Measurements from ENCODE around the gene CLCN4. TPM values are rescaled to one million over a fixed set of nuclear protein-coding genes. Genes with fewer than 3 reads are reported as not detected.
A peak's percentile ranks its signal among the peaks of the same experiment; 100 is the strongest.

The CLCN4 gene
- total RNA-seq, 8 experiments from 2014 or later: 1.6 to 28.2 (median 21.0) TPM

- Histone ChIP-seq H3K4me1 (replicated peaks in 1 of 2) (peaks cover 0 to 23% of the 10 kb centered on the region in 2 donors), H3K4me3 (no peak overlapping the region), H3K27ac (no peak overlapping the region)
- 85 to 100% (median 100%) methylated on average over 1 to 14 of the region's 15 CpGs; no CpG with 5 or more reads in 4 of the 10 experiments for WGBS, 10 experiments
- no peak for ATAC-seq (replicated peaks in 6 of 8)
- in situ Hi-C loops (cut with MboI; ENCODE audit: low pct_unique_long_range_greater_than_20kb in 2 of 9, low sequenced_read_pairs in 9 of 9, unreplicated experiment in 9 of 9): loop anchor here in 7 of 9 experiments (25.0 kb wide), 5 partner anchors 125 to 950 kb away; partner anchors contain the start of genes HCCS (in 3 of the 7) and MID1 (in 3 of the 7)
Measured at GRCh38 chrX:10187421-10187820, 30.6 kb downstream of the CLCN4 start.

- no peak overlapping the region for H3K27ac ChIP-seq
- H3K4me3 ChIP-seq: no peak overlapping the region
- in situ Hi-C loops (cut with MboI; ENCODE audit: low pct_unique_long_range_greater_than_20kb in 2 of 9, low sequenced_read_pairs in 9 of 9, unreplicated experiment in 9 of 9): loop anchor here in 7 of 9 experiments (25.0 kb wide), 5 partner anchors 123 to 948 kb away; partner anchors contain the start of genes HCCS (in 3 of the 7) and MID1 (in 3 of the 7)
- ATAC-seq (replicated peaks in 6 of 8): peak; percentile 74 to 98 (median 96)
- peaks cover 0 to 11% of the 10 kb centered on the region in 2 donors for H3K4me1 ChIP-seq (replicated peaks in 1 of 2)
- WGBS, 10 experiments: 0 to 40% (median 16%) methylated on average over 1 to 12 of the region's 16 CpGs; no CpG with 5 or more reads in 4 of the 10 experiments
Measured at GRCh38 chrX:10189317-10190268, 32.8 kb downstream of the CLCN4 start.

- in situ Hi-C loops (cut with MboI; ENCODE audit: low pct_unique_long_range_greater_than_20kb in 2 of 9, low sequenced_read_pairs in 9 of 9, unreplicated experiment in 9 of 9): loop anchor here in 7 of 9 experiments (25.0 kb wide), 5 partner anchors 122 to 947 kb away; partner anchors contain the start of genes HCCS (in 3 of the 7) and MID1 (in 3 of the 7)
- Histone ChIP-seq H3K4me3 (no peak overlapping the region), H3K4me1 (replicated peaks in 1 of 2) (peaks cover 0 to 10% of the 10 kb centered on the region in 2 donors), H3K27ac (no peak overlapping the region)
- WGBS, 10 experiments: 0 to 47% (median 0%) methylated on average over 1 to 2 of the region's 3 CpGs; no CpG with 5 or more reads in 5 of the 10 experiments
- peak in 4 of 8 experiments; percentile 33 to 81 (median 53) for ATAC-seq (replicated peaks in 6 of 8)
Measured at GRCh38 chrX:10190367-10190766, 33.6 kb downstream of the CLCN4 start.

- in situ Hi-C loops (cut with MboI; ENCODE audit: low pct_unique_long_range_greater_than_20kb in 2 of 9, low sequenced_read_pairs in 9 of 9, unreplicated experiment in 9 of 9): loop anchor here in 7 of 9 experiments (25.0 kb wide), 5 partner anchors 119 to 944 kb away; partner anchors contain the start of genes HCCS (in 3 of the 7) and MID1 (in 3 of the 7)
- Histone ChIP-seq H3K27ac (no peak overlapping the region), H3K4me1 (replicated peaks in 1 of 2) (peaks cover 12 to 18% of the 10 kb centered on the region in 2 donors), H3K4me3 (no peak overlapping the region)
- no peak for ATAC-seq (replicated peaks in 6 of 8)
Measured at GRCh38 chrX:10193587-10193986, 36.8 kb downstream of the CLCN4 start.

- WGBS, 10 experiments: 30 to 100% (median 93%) methylated on average over 2 to 4 of the region's 4 CpGs; no CpG with 5 or more reads in 3 of the 10 experiments
- in situ Hi-C loops (cut with MboI; ENCODE audit: low pct_unique_long_range_greater_than_20kb in 2 of 9, low sequenced_read_pairs in 9 of 9, unreplicated experiment in 9 of 9): loop anchor here in 7 of 9 experiments (25.0 kb wide), 5 partner anchors 117 to 942 kb away; partner anchors contain the start of genes HCCS (in 3 of the 7) and MID1 (in 3 of the 7)
- Histone ChIP-seq H3K4me1 (replicated peaks in 1 of 2) (peaks cover 10 to 15% of the 10 kb centered on the region in 2 donors), H3K4me3 (no peak overlapping the region), H3K27ac (no peak overlapping the region)
- ATAC-seq (replicated peaks in 6 of 8): no peak
Measured at GRCh38 chrX:10195425-10195824, 38.6 kb downstream of the CLCN4 start.

- no peak overlapping the region for H3K4me3 ChIP-seq
- ATAC-seq (replicated peaks in 6 of 8): no peak
- H3K27ac ChIP-seq: no peak overlapping the region
- in situ Hi-C loops (cut with MboI; ENCODE audit: low pct_unique_long_range_greater_than_20kb in 2 of 9, low sequenced_read_pairs in 9 of 9, unreplicated experiment in 9 of 9): loop anchor here in 7 of 9 experiments (25.0 kb wide), 5 partner anchors 116 to 941 kb away; partner anchors contain the start of genes HCCS (in 3 of the 7) and MID1 (in 3 of the 7)
- peaks cover 8 to 15% of the 10 kb centered on the region in 2 donors for H3K4me1 ChIP-seq (replicated peaks in 1 of 2)
Measured at GRCh38 chrX:10195947-10196346, 39.2 kb downstream of the CLCN4 start.

- in situ Hi-C loops (cut with MboI; ENCODE audit: low pct_unique_long_range_greater_than_20kb in 2 of 9, low sequenced_read_pairs in 9 of 9, unreplicated experiment in 9 of 9): loop anchor here in 7 of 9 experiments (25.0 kb wide), 5 partner anchors 115 to 940 kb away; partner anchors contain the start of genes HCCS (in 3 of the 7) and MID1 (in 3 of the 7)
- peak; percentile 72 to 97 (median 94) for ATAC-seq (replicated peaks in 6 of 8)
- H3K4me3 ChIP-seq: no peak overlapping the region
- H3K27ac ChIP-seq: peak overlapping the region in 1 of 2 donors; percentile 21
- peaks cover 8 to 15% of the 10 kb centered on the region in 2 donors for H3K4me1 ChIP-seq (replicated peaks in 1 of 2)
- WGBS, 10 experiments: 20 to 77% (median 52%) methylated on average over 1 to 14 of the region's 18 CpGs; no CpG with 5 or more reads in 4 of the 10 experiments
Measured at GRCh38 chrX:10197279-10198210, 40.8 kb downstream of the CLCN4 start.

GRCh38 chrX:10198254-10198653 lies 41.5 kb downstream of the CLCN4 start:
- H3K4me3 ChIP-seq: no peak overlapping the region
- no peak overlapping the region for H3K27ac ChIP-seq
- WGBS, 10 experiments: 34 to 93% (median 80%) methylated on average over 1 to 5 of the region's 5 CpGs; no CpG with 5 or more reads in 5 of the 10 experiments
- H3K4me1 ChIP-seq (replicated peaks in 1 of 2): peaks cover 8 to 15% of the 10 kb centered on the region in 2 donors
- in situ Hi-C loops (cut with MboI; ENCODE audit: low pct_unique_long_range_greater_than_20kb in 2 of 9, low sequenced_read_pairs in 9 of 9, unreplicated experiment in 9 of 9): loop anchor here in 7 of 9 experiments (25.0 kb wide), 5 partner anchors 114 to 939 kb away; partner anchors contain the start of genes HCCS (in 3 of the 7) and MID1 (in 3 of the 7)
- no peak for ATAC-seq (replicated peaks in 6 of 8)

- peaks cover 8 to 15% of the 10 kb centered on the region in 2 donors for H3K4me1 ChIP-seq (replicated peaks in 1 of 2)
- ATAC-seq (replicated peaks in 6 of 8): no peak
- H3K27ac ChIP-seq: no peak overlapping the region
- 5 to 100% (median 59%) methylated on average over 1 to 5 of the region's 6 CpGs; no CpG with 5 or more reads in 6 of the 10 experiments for WGBS, 10 experiments
- H3K4me3 ChIP-seq: no peak overlapping the region
- in situ Hi-C loops (cut with MboI; ENCODE audit: low pct_unique_long_range_greater_than_20kb in 2 of 9, low sequenced_read_pairs in 9 of 9, unreplicated experiment in 9 of 9): loop anchor here in 7 of 9 experiments (25.0 kb wide), 5 partner anchors 113 to 938 kb away; partner anchors contain the start of genes HCCS (in 3 of the 7) and MID1 (in 3 of the 7)
Measured at GRCh38 chrX:10199212-10199611, 42.4 kb downstream of the CLCN4 start.

GRCh38 chrX:10203617-10204016 lies 46.8 kb downstream of the CLCN4 start:
- WGBS, 10 experiments: 60 to 100% (median 75%) methylated on average over 1 to 3 of the region's 3 CpGs; no CpG with 5 or more reads in 6 of the 10 experiments
- Histone ChIP-seq H3K27ac (no peak overlapping the region), H3K4me1 (replicated peaks in 1 of 2) (peaks cover 0 to 3% of the 10 kb centered on the region in 2 donors), H3K4me3 (no peak overlapping the region)
- no peak for ATAC-seq (replicated peaks in 6 of 8)
- in situ Hi-C loops (cut with MboI; ENCODE audit: low pct_unique_long_range_greater_than_20kb in 2 of 9, low sequenced_read_pairs in 9 of 9, unreplicated experiment in 9 of 9): no loop called here

- ATAC-seq (replicated peaks in 6 of 8): peak in 2 of 8 experiments; percentile 40 to 45
- in situ Hi-C loops (cut with MboI; ENCODE audit: low pct_unique_long_range_greater_than_20kb in 2 of 9, low sequenced_read_pairs in 9 of 9, unreplicated experiment in 9 of 9): no loop called here
Measured at GRCh38 chrX:10206317-10206716, 49.5 kb downstream of the CLCN4 start.

More at GRCh38 chrX:10206317-10206716, 49.5 kb downstream of the CLCN4 start:
- Histone ChIP-seq H3K4me1 (replicated peaks in 1 of 2) (no peaks in the 10 kb centered on the region), H3K4me3 (no peak overlapping the region), H3K27ac (no peak overlapping the region)
- WGBS, 10 experiments: 15 to 80% (median 60%) methylated on average over 1 to 6 of the region's 9 CpGs; no CpG with 5 or more reads in 5 of the 10 experiments

Data from motor neuron (in vitro differentiated cells).